ENCODE results near the gene ATP10A.

The ATP10A gene

GRCh38 chr15:25708391-25708790 lies 154.7 kb downstream of the ATP10A start:
- Histone ChIP-seq H3K27me3 (no peaks in the 10 kb centered on the region), H3K4me1 (peaks cover 0 to 21% (median 3%) of the 10 kb centered on the region in 4 donors), H3K27ac (peak overlapping the region in 1 of 2 donors; percentile 37), H3K9me3 (no peaks in the 10 kb centered on the region), H3K36me3 (peaks cover 41 to 71% (median 68%) of the 10 kb centered on the region in 3 donors), H3K4me3 (no peak overlapping the region)
- intact Hi-C loops (cut with DNase I; ENCODE audit: low total_unique reads) = no loop called here
- no peak for TF ChIP-seq CTCF (IDR thresholded peaks at IDR 0.05)
- DNase-seq = peak in 1 of 2 donors; percentile 59

- H3K27ac ChIP-seq = no peak overlapping the region
- intact Hi-C loops (cut with DNase I; ENCODE audit: low total_unique reads) = no loop called here
- H3K4me1 ChIP-seq = peaks cover 0 to 21% (median 3%) of the 10 kb centered on the region in 4 donors
- TF ChIP-seq CTCF (IDR thresholded peaks at IDR 0.05) = no peak
- no peaks in the 10 kb centered on the region for H3K27me3 ChIP-seq
- peaks cover 36 to 71% (median 65%) of the 10 kb centered on the region in 3 donors for H3K36me3 ChIP-seq
- no peaks in the 10 kb centered on the region for H3K9me3 ChIP-seq
- no peak overlapping the region for H3K4me3 ChIP-seq
- peak in 1 of 2 donors; percentile 56 for DNase-seq
Measured at GRCh38 chr15:25707656-25708365, 155.3 kb downstream of the ATP10A start.

- no peak for TF ChIP-seq CTCF (IDR thresholded peaks at IDR 0.05)
- H3K4me3 ChIP-seq = no peak overlapping the region
- no peak overlapping the region for H3K27ac ChIP-seq
- H3K27me3 ChIP-seq = no peaks in the 10 kb centered on the region
- intact Hi-C loops (cut with DNase I; ENCODE audit: low total_unique reads) = no loop called here
- DNase-seq = peak in 1 of 2 donors; percentile 48
- H3K4me1 ChIP-seq = peaks cover 0 to 21% (median 3%) of the 10 kb centered on the region in 4 donors
- H3K9me3 ChIP-seq = no peaks in the 10 kb centered on the region
- H3K36me3 ChIP-seq = peaks cover 30 to 65% (median 64%) of the 10 kb centered on the region in 3 donors
Measured at GRCh38 chr15:25706176-25706955, 156.8 kb downstream of the ATP10A start.

- Histone ChIP-seq H3K4me3 (no peak overlapping the region), H3K9me3 (no peaks in the 10 kb centered on the region), H3K36me3 (peaks cover 30 to 65% (median 63%) of the 10 kb centered on the region in 3 donors), H3K27ac (no peak overlapping the region), H3K4me1 (peaks cover 0 to 21% (median 3%) of the 10 kb centered on the region in 4 donors), H3K27me3 (no peaks in the 10 kb centered on the region)
- DNase-seq = peak in 1 of 2 donors; percentile 33
- TF ChIP-seq CTCF (IDR thresholded peaks at IDR 0.05) = no peak
- intact Hi-C loops (cut with DNase I; ENCODE audit: low total_unique reads) = no loop called here
Measured at GRCh38 chr15:25705433-25706115, 157.6 kb downstream of the ATP10A start.

GRCh38 chr15:25703726-25704125 lies 159.4 kb downstream of the ATP10A start:
- H3K27me3 ChIP-seq = no peaks in the 10 kb centered on the region
- peak in 1 of 2 donors; percentile 46 for DNase-seq
- no peak overlapping the region for H3K27ac ChIP-seq
- peaks cover 0 to 4% (median under 1%) of the 10 kb centered on the region in 4 donors for H3K4me1 ChIP-seq
- H3K9me3 ChIP-seq = no peaks in the 10 kb centered on the region
- H3K36me3 ChIP-seq = peaks cover 40 to 68% (median 54%) of the 10 kb centered on the region in 3 donors
- H3K4me3 ChIP-seq = no peak overlapping the region
- no peak for TF ChIP-seq CTCF (IDR thresholded peaks at IDR 0.05)
- intact Hi-C loops (cut with DNase I; ENCODE audit: low total_unique reads) = no loop called here
